ENCODE data around the gene PITPNC1.

The PITPNC1 gene

GRCh38 chr17:67519801-67520251 is 142.7 kb downstream of the PITPNC1 start:
- peak; percentile 93 for DNase-seq

- DNase-seq: peak; percentile 72
Observed at GRCh38 chr17:67520252-67520906, 143.3 kb downstream of the PITPNC1 start.

GRCh38 chr17:67520916-67521774 is 144.1 kb downstream of the PITPNC1 start:
- peak; percentile 72 for DNase-seq

GRCh38 chr17:67521775-67522069 is 144.6 kb downstream of the PITPNC1 start:
- no peak for DNase-seq

- DNase-seq: no peak
Observed at GRCh38 chr17:67523101-67523500, 146.0 kb downstream of the PITPNC1 start.

- DNase-seq: peak; percentile 20
Observed at GRCh38 chr17:67525239-67526135, 148.4 kb downstream of the PITPNC1 start.

GRCh38 chr17:67526700-67527099 is 149.6 kb downstream of the PITPNC1 start:
- DNase-seq: no peak

GRCh38 chr17:67528751-67529436 is 151.8 kb downstream of the PITPNC1 start:
- peak; percentile 68 for DNase-seq

- peak; percentile 13 for DNase-seq
Observed at GRCh38 chr17:67531291-67531690, 154.2 kb downstream of the PITPNC1 start.

GRCh38 chr17:67532326-67532871 is 155.3 kb downstream of the PITPNC1 start:
- DNase-seq: peak; percentile 5

GRCh38 chr17:67534941-67535340 is 157.9 kb downstream of the PITPNC1 start:
- DNase-seq: no peak

GRCh38 chr17:67542219-67543114 is 165.4 kb downstream of the PITPNC1 start:
- no peak for DNase-seq

GRCh38 chr17:67544364-67544955 is 167.4 kb downstream of the PITPNC1 start:
- DNase-seq: no peak

GRCh38 chr17:67546578-67547527 is 169.8 kb downstream of the PITPNC1 start:
- no peak for DNase-seq

GRCh38 chr17:67548693-67549092 is 171.6 kb downstream of the PITPNC1 start:
- no peak for DNase-seq

- no peak for DNase-seq
Observed at GRCh38 chr17:67549820-67550219, 172.7 kb downstream of the PITPNC1 start.

GRCh38 chr17:67554634-67555033 is 177.6 kb downstream of the PITPNC1 start:
- DNase-seq: no peak

- no peak for DNase-seq
Observed at GRCh38 chr17:67555855-67556254, 178.8 kb downstream of the PITPNC1 start.

- no peak for DNase-seq
Observed at GRCh38 chr17:67557052-67557845, 180.2 kb downstream of the PITPNC1 start.
